RWPE2 (cell line): ENCODE results near the gene DNAH2.

Experiments used
- ATAC-seq: fragments of 200-7000 bp; cut with Tn5 transposase; 3 replicates; pipeline ENCODE4 v1.9.1; 2021; ENCODE audit warnings: low read depth
- DNase-seq: peaks from one replicate; pipeline ENCODE4 v3.0.0-alpha.2; 2020; ENCODE audit warnings: low spot score
- H3K27ac ChIP-seq: fragments of 450-650 bp; 2 replicates; pipeline ENCODE4 v1.5.1; 2017; ENCODE audit warnings: mild to moderate bottlenecking; ENCODE audit not compliant: poor library complexity, severe bottlenecking
- H3K27me3 ChIP-seq: fragments of 250-450 bp; sonication (Bioruptor Pico); 2 replicates; pipeline ENCODE4 v1.5.1; 2021; ENCODE audit warnings: mild to moderate bottlenecking, moderate library complexity; ENCODE audit not compliant: insufficient read depth, poor library complexity, severe bottlenecking
- H3K36me3 ChIP-seq: fragments of 250-450 bp; sonication (Bioruptor Pico); 2 replicates; pipeline ENCODE4 v1.5.1; 2020; ENCODE audit warnings: low read depth, mild to moderate bottlenecking, moderate library complexity
- H3K4me1 ChIP-seq: fragments of 250-450 bp; sonication (Bioruptor Pico); 2 replicates; pipeline ENCODE4 v1.5.1; 2021; ENCODE audit warnings: mild to moderate bottlenecking, moderate library complexity; ENCODE audit not compliant: insufficient read depth, poor library complexity, severe bottlenecking
- H3K4me3 ChIP-seq: fragments of 250-450 bp; sonication (Bioruptor Pico); 2 replicates; pipeline ENCODE4 v1.5.1; 2021; ENCODE audit warnings: mild to moderate bottlenecking, moderate library complexity; ENCODE audit not compliant: severe bottlenecking
- H3K9me3 ChIP-seq: fragments of 250-450 bp; sonication (Bioruptor Pico); 2 replicates; pipeline ENCODE4 v1.5.1; 2021; ENCODE audit warnings: mild to moderate bottlenecking, moderate library complexity; ENCODE audit not compliant: severe bottlenecking
- CTCF ChIP-seq: fragments of 450-650 bp; IDR thresholded peaks from one replicate; pipeline ENCODE4 v1.5.1; 2017; ENCODE audit warnings: mild to moderate bottlenecking, moderate library complexity; ENCODE audit not compliant: poor library complexity, severe bottlenecking

Gene DNAH2

GRCh38 chr17:7839876-7840261 lies 122.3 kb downstream of the DNAH2 start:
- ATAC-seq = no peak
- H3K4me3 ChIP-seq = no peak overlapping the region
- H3K27ac ChIP-seq = peak overlapping the region; percentile 97
- H3K36me3 ChIP-seq = peaks cover 12% of the 10 kb centered on the region
- no peak for DNase-seq
- TF ChIP-seq CTCF = no peak
- no peaks in the 10 kb centered on the region for H3K27me3 ChIP-seq
- H3K9me3 ChIP-seq = no peaks in the 10 kb centered on the region
- peaks cover 21% of the 10 kb centered on the region for H3K4me1 ChIP-seq

- DNase-seq = no peak
- no peaks in the 10 kb centered on the region for H3K27me3 ChIP-seq
- H3K27ac ChIP-seq = peak overlapping the region; percentile 97
- no peak overlapping the region for H3K4me3 ChIP-seq
- no peak for ATAC-seq
- peaks cover 17% of the 10 kb centered on the region for H3K36me3 ChIP-seq
- peaks cover 21% of the 10 kb centered on the region for H3K4me1 ChIP-seq
- H3K9me3 ChIP-seq = no peaks in the 10 kb centered on the region
- no peak for TF ChIP-seq CTCF
Observed at GRCh38 chr17:7840441-7840840, 122.9 kb downstream of the DNAH2 start.

- DNase-seq = no peak
- peaks cover 20% of the 10 kb centered on the region for H3K36me3 ChIP-seq
- no peak for ATAC-seq
- peaks cover 21% of the 10 kb centered on the region for H3K4me1 ChIP-seq
- no peak for TF ChIP-seq CTCF
- no peaks in the 10 kb centered on the region for H3K9me3 ChIP-seq
- peak overlapping the region; percentile 46 for H3K4me3 ChIP-seq
- H3K27me3 ChIP-seq = no peaks in the 10 kb centered on the region
- peak overlapping the region; percentile 97 for H3K27ac ChIP-seq
Observed at GRCh38 chr17:7840875-7841274, 123.3 kb downstream of the DNAH2 start.

GRCh38 chr17:7841396-7841914 lies 123.9 kb downstream of the DNAH2 start:
- Histone ChIP-seq H3K27ac (peak overlapping the region; percentile 97), H3K4me3 (peak overlapping the region; percentile 46), H3K36me3 (peaks cover 20% of the 10 kb centered on the region), H3K9me3 (no peaks in the 10 kb centered on the region), H3K27me3 (no peaks in the 10 kb centered on the region), H3K4me1 (peaks cover 21% of the 10 kb centered on the region)
- ATAC-seq = peak; percentile 16
- DNase-seq = peak; percentile 88
- TF ChIP-seq CTCF = peak; percentile 56

DNA sequence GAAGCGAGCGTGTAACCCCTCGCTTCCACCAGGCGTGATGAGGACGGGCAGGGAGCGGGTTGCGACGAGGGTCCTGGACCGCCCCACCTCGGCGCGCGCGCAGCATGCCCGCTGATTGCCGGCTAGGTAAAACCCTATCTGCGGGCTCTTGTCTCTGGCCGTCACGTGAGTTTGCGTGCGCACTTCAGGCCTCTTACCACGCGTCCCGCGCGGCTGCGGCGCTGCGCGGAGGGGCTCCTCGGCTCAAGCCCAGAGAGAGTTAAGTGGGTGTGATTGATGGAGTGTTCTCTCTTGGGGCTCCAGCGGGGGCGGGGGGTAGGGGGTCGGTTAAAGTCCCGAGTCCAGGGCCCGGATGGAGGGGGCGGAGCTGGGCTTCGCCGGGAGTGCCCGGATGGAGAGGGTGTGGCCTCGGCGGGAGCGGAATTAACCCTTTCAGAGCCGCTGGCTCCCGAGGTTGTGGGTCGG lies 124.4 kb downstream of the DNAH2 start:
- Histone ChIP-seq H3K4me1 (peaks cover 20% of the 10 kb centered on the region), H3K36me3 (peaks cover 21% of the 10 kb centered on the region), H3K27me3 (no peaks in the 10 kb centered on the region), H3K4me3 (peak overlapping the region; percentile 46), H3K27ac (peak overlapping the region; percentile 97), H3K9me3 (no peaks in the 10 kb centered on the region)
- peak; percentile 24 for ATAC-seq
- TF ChIP-seq CTCF = peak; percentile 15
- DNase-seq = peak; percentile 90
